K562 (cell line): ENCODE data around the gene P2RX3. TPM values are rescaled to one million over a fixed set of nuclear protein-coding genes. Genes with fewer than 3 reads are reported as not detected.

ENCODE experiments used
- DACH1 ChIP-seq: fragments of 450-650 bp; IDR thresholded peaks from 2 replicates; pipeline ENCODE4 v1.6.1; 2018; ENCODE audit not compliant: partially characterized antibody
- DPF2 ChIP-seq: fragments of 450-650 bp; IDR thresholded peaks from 2 replicates; pipeline ENCODE4 v1.6.1; 2016
- E2F3 ChIP-seq: fragments of 250-450 bp; sonication (Bioruptor Pico); IDR thresholded peaks from 2 replicates; pipeline ENCODE4 v1.4.0; 2020; ENCODE audit warnings: mild to moderate bottlenecking
- IFI16 ChIP-seq: fragments of 250-450 bp; sonication (Bioruptor Pico); IDR thresholded peaks from 2 replicates; pipeline ENCODE4 v2.1.2; 2022; ENCODE audit warnings: mild to moderate bottlenecking, inconsistent platforms
- MEIS2 ChIP-seq: fragments of 450-650 bp; IDR thresholded peaks from 2 replicates; pipeline ENCODE4 v1.6.1; 2014; ENCODE audit warnings: mild to moderate bottlenecking; ENCODE audit not compliant: partially characterized antibody
- NCOR1 ChIP-seq: fragments of 450-650 bp; IDR thresholded peaks from 2 replicates; pipeline ENCODE4 v1.6.1; 2016; ENCODE audit warnings: mild to moderate bottlenecking, moderate library complexity
- PCBP2 ChIP-seq: fragments of 200-400 bp; formaldehyde crosslinking; IDR thresholded peaks from 2 replicates; pipeline ENCODE4 v1.6.1; 2018; ENCODE audit warnings: low read length, low read depth, mild to moderate bottlenecking, moderate library complexity; ENCODE audit not compliant: poor library complexity, severe bottlenecking
- PTBP1 ChIP-seq: fragments of 200-400 bp; formaldehyde crosslinking; IDR thresholded peaks from 2 replicates; pipeline ENCODE4 v1.6.1; 2017; ENCODE audit warnings: low read depth, low read length
- SAFB ChIP-seq: fragments of 200-400 bp; formaldehyde crosslinking; IDR thresholded peaks from 2 replicates; pipeline ENCODE4 v1.6.1; 2017; ENCODE audit warnings: low read depth, low read length, borderline replicate concordance
- SPI1 ChIP-seq: IDR thresholded peaks from 2 replicates; pipeline ENCODE4 v1.6.1; 2011; ENCODE audit warnings: low read depth, low read length, control low read depth, borderline replicate concordance
- U2AF2 ChIP-seq: fragments of 200-400 bp; formaldehyde crosslinking; optimal IDR thresholded peaks from 2 replicates; pipeline ENCODE3; 2017; ENCODE audit warnings: low read depth, mild to moderate bottlenecking, low read length
- ZNF584 ChIP-seq: fragments of 200-800 bp; sonication (Bioruptor generic); IDR thresholded peaks from 2 replicates; pipeline ENCODE4 v1.6.1; 2016; ENCODE audit warnings: low read depth, mild to moderate bottlenecking, missing genetic modification characterization, missing compliant biosample characterization
- polyA plus RNA-seq, 8 experiments: library from polyadenylated mRNA; depleted of rRNA in 4 of 8; stranded (reverse) in 5 of 8; unstranded in 3 of 8; fragments of >200 nt; fragmentation: Nextera tagmentation in 2 of 8; fragmentation: Illumina TruSeq in 1 of 8; extraction: Ambion mirVana in 2 of 8; extraction: Trizol in 1 of 8; gene quantifications; 2 replicates each; pipeline versions ENCODE4 v1.2.1 to v1.2.3, GENCODE V29; 2011 to 2014; ENCODE audit warnings: inconsistent platforms in 1 of 8, missing spikeins in 1 of 8
- total RNA-seq, 7 experiments: library from RNA; depleted of rRNA in 6 of 7; stranded (reverse); fragments of >200 nt in 6 of 7; fragmentation: Illumina TruSeq in 2 of 7; extraction: Trizol in 2 of 7; gene quantifications; 2 replicates each; pipeline versions ENCODE4 v1.2.1 to v1.2.3, GENCODE V29; 2011 to 2021; ENCODE audit warnings: low replicate concordance in 1 of 7
- TF ChIP-seq, protein P1 (sequence below), 2 experiments: fragments of 450-650 bp in 1 of 2; sonication (generic) in 1 of 2; formaldehyde crosslinking in 1 of 2; IDR thresholded peaks; 2 replicates each; pipeline versions ENCODE4 v1.7.1 to v1.9.0; 2016 to 2022; ENCODE audit warnings: inconsistent platforms in 1 of 2, mild to moderate bottlenecking in 1 of 2, missing genetic modification reagents in 1 of 2
- TF ChIP-seq, protein P2 (sequence below): fragments of 450-650 bp; IDR thresholded peaks from 2 replicates; pipeline ENCODE4 v1.6.1; 2016
- TF ChIP-seq, protein P3 (sequence below): fragments of 450-650 bp; IDR thresholded peaks from 2 replicates; pipeline ENCODE4 v1.6.1; 2018; ENCODE audit not compliant: partially characterized antibody

Gene P2RX3
- total and polyA plus RNA-seq, 9 of the 15 experiments (the other 6 are each of a cell fraction or from before 2014, with no cell fraction given) = not detected

DNA sequence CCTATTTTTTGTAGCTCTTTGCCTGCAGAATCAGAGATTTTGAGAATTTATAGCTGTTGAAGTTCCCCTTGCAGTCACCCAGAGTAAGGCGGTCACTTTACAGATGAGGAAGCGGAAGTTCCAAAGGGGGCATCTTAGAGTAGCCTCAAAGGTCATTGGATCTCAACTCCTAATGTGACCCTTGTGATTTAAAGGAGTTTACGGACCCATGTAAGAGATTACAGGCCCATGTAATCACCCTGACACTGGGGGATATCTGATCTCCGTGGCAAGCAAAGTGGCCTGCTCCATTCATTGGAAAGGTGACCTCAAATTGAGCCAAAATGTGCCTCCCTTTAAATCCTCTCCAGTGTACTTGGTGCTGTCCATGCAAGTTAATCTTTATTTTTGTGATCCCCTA, 15.7 kb downstream of the P2RX3 start (continued):
- TF ChIP-seq, protein P1, sequence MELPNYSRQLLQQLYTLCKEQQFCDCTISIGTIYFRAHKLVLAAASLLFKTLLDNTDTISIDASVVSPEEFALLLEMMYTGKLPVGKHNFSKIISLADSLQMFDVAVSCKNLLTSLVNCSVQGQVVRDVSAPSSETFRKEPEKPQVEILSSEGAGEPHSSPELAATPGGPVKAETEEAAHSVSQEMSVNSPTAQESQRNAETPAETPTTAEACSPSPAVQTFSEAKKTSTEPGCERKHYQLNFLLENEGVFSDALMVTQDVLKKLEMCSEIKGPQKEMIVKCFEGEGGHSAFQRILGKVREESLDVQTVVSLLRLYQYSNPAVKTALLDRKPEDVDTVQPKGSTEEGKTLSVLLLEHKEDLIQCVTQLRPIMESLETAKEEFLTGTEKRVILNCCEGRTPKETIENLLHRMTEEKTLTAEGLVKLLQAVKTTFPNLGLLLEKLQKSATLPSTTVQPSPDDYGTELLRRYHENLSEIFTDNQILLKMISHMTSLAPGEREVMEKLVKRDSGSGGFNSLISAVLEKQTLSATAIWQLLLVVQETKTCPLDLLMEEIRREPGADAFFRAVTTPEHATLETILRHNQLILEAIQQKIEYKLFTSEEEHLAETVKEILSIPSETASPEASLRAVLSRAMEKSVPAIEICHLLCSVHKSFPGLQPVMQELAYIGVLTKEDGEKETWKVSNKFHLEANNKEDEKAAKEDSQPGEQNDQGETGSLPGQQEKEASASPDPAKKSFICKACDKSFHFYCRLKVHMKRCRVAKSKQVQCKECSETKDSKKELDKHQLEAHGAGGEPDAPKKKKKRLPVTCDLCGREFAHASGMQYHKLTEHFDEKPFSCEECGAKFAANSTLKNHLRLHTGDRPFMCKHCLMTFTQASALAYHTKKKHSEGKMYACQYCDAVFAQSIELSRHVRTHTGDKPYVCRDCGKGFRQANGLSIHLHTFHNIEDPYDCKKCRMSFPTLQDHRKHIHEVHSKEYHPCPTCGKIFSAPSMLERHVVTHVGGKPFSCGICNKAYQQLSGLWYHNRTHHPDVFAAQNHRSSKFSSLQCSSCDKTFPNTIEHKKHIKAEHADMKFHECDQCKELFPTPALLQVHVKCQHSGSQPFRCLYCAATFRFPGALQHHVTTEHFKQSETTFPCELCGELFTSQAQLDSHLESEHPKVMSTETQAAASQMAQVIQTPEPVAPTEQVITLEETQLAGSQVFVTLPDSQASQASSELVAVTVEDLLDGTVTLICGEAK (IDR thresholded peaks at IDR 0.05) = 0 out of 2 replicates have a peak, but pooled peaks have one; percentile 35
- TF ChIP-seq, protein P1 (CRISPR knock-in tag; IDR thresholded peaks at IDR 0.05) = no peak
- TF ChIP-seq SPI1 (peak; percentile 59; the same call in 1 of the 2 replicates), DACH1 (no peak), SAFB (no peak), MEIS2 (peak; percentile 46), DPF2 (0 out of 2 replicates have a peak, but pooled peaks have one; percentile 13), NCOR1 (no peak), U2AF2 (no peak), ZNF584 (no peak), PCBP2 (no peak), IFI16 (CRISPR knock-in tag) (no peak), E2F3 (no peak), PTBP1 (no peak)
- TF ChIP-seq, protein P2, sequence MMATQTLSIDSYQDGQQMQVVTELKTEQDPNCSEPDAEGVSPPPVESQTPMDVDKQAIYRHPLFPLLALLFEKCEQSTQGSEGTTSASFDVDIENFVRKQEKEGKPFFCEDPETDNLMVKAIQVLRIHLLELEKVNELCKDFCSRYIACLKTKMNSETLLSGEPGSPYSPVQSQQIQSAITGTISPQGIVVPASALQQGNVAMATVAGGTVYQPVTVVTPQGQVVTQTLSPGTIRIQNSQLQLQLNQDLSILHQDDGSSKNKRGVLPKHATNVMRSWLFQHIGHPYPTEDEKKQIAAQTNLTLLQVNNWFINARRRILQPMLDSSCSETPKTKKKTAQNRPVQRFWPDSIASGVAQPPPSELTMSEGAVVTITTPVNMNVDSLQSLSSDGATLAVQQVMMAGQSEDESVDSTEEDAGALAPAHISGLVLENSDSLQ = peak; percentile 38; the same call in 1 of the 2 replicates
- TF ChIP-seq, protein P3, sequence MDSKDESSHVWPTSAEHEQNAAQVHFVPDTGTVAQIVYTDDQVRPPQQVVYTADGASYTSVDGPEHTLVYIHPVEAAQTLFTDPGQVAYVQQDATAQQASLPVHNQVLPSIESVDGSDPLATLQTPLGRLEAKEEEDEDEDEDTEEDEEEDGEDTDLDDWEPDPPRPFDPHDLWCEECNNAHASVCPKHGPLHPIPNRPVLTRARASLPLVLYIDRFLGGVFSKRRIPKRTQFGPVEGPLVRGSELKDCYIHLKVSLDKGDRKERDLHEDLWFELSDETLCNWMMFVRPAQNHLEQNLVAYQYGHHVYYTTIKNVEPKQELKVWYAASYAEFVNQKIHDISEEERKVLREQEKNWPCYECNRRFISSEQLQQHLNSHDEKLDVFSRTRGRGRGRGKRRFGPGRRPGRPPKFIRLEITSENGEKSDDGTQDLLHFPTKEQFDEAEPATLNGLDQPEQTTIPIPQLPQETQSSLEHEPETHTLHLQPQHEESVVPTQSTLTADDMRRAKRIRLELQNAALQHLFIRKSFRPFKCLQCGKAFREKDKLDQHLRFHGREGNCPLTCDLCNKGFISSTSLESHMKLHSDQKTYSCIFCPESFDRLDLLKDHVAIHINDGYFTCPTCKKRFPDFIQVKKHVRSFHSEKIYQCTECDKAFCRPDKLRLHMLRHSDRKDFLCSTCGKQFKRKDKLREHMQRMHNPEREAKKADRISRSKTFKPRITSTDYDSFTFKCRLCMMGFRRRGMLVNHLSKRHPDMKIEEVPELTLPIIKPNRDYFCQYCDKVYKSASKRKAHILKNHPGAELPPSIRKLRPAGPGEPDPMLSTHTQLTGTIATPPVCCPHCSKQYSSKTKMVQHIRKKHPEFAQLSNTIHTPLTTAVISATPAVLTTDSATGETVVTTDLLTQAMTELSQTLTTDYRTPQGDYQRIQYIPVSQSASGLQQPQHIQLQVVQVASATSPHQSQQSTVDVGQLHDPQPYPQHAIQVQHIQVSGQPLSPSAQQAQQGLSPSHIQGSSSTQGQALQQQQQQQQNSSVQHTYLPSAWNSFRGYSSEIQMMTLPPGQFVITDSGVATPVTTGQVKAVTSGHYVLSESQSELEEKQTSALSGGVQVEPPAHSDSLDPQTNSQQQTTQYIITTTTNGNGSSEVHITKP = peak; percentile 92
